PC-3 (cell line): ENCODE measurements around the gene GOSR1.

Source experiments
- EZH2 ChIP-seq: fragments of 300-600 bp; sonication (generic); IDR thresholded peaks from one replicate; pipeline ENCODE4 v1.6.1; 2017; ENCODE audit warnings: antibody characterized with exemption, mild to moderate bottlenecking, low read length; ENCODE audit not compliant: unreplicated experiment
- EZH2phosphoT487 ChIP-seq: fragments of 300-600 bp; sonication (generic); IDR thresholded peaks from 2 replicates; pipeline ENCODE4 v1.6.1; 2018; ENCODE audit warnings: mild to moderate bottlenecking, antibody characterized with exemption, low read length, borderline replicate concordance
- TF ChIP-seq, protein P1 (sequence below): fragments of 300-600 bp; sonication (generic); conservative IDR thresholded peaks from 2 replicates; pipeline ENCODE4 v1.5.1; 2017; ENCODE audit warnings: antibody characterized with exemption, low read depth, mild to moderate bottlenecking, low read length

DNA sequence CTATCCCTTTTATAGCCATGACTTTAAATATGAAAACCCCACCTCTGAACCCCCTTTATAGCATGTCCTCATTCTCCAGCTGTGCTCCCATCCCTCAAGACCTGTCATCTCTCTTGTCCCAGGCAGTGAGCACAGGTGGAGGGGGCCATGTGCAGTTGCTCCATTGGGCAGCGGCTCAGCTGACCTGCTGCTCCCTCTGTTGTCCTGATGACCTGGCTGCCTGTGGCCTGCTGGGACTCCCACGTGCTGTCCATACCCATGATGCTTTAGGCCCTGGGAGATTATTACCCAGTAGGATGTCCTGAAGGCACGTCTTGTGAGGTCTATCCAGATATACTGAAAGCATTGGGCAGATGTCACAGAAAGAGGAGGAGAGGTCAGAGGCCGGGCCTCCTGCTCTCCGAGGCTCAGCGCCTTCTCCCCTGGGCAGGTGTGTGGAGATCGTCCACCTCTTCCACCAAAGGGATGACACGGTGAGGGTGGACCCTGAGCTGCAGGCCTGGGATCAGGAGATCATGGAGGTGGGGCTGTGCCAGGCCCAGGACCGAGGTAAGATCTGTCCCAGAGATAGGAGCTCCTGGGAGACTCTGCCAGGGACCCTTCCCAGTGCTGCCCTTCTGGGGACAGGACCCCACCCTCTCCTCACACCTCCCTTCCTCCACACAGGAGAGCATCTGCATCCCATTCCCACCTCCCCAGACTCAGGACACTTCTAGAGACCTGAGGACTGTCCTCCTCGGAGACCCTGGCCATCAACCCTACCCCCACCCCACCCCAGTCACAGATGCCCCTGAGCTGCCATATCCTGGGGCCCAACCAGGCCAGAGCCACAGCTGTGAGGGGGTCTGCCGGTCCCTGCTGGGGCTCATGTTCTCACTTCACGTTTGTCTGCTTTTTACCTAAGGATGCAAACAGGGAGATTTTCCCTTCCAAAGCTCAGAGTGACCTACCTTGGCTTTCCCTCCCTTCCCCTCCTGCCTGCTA lies 58.0 kb downstream of the GOSR1 start:
- TF ChIP-seq, protein P1, sequence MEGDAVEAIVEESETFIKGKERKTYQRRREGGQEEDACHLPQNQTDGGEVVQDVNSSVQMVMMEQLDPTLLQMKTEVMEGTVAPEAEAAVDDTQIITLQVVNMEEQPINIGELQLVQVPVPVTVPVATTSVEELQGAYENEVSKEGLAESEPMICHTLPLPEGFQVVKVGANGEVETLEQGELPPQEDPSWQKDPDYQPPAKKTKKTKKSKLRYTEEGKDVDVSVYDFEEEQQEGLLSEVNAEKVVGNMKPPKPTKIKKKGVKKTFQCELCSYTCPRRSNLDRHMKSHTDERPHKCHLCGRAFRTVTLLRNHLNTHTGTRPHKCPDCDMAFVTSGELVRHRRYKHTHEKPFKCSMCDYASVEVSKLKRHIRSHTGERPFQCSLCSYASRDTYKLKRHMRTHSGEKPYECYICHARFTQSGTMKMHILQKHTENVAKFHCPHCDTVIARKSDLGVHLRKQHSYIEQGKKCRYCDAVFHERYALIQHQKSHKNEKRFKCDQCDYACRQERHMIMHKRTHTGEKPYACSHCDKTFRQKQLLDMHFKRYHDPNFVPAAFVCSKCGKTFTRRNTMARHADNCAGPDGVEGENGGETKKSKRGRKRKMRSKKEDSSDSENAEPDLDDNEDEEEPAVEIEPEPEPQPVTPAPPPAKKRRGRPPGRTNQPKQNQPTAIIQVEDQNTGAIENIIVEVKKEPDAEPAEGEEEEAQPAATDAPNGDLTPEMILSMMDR, result no peak
- TF ChIP-seq EZH2phosphoT487 (no peak), EZH2 (no peak)
